Activated CD8-positive, alpha-beta T cell treated with anti-CD3 and anti-CD28 coated beads, Interleukin-2, amount 10 ng/mL, durations not matched to agents 7 days and 5 days (primary cell): Measurements from ENCODE around the gene KRT15. TPM values are rescaled to one million over a fixed set of nuclear protein-coding genes. Genes with fewer than 3 reads are reported as not detected.

Source experiments
- ATAC-seq: fragments of 150-1000 bp; cut with Tn5 transposase; one replicate; pipeline ENCODE4 v1.10.0; 2021; ENCODE audit warnings: moderate library complexity
- CTCF ChIA-PET: fragments of 350-600 bp; sonication (Branson Sonifier 250); formaldehyde crosslinking; loops from one replicate; lab custom pipeline; 2021; ENCODE audit warnings: antibody characterized with exemption; lab: Charles Lee
- POLR2A ChIA-PET: fragments of 350-600 bp; sonication (Branson Sonifier 250); formaldehyde crosslinking; loops from one replicate; lab custom pipeline; 2021; ENCODE audit warnings: antibody characterized with exemption; lab: Charles Lee
- DNase-seq: peaks from one replicate; pipeline ENCODE4 v3.0.0-alpha.2; 2020
- H3K27ac Mint-ChIP-seq: one replicate; pipeline ENCODE4 v1.8.0; 2021; ENCODE audit warnings: mild to moderate bottlenecking, mixed read lengths
- H3K27me3 Mint-ChIP-seq: one replicate; pipeline ENCODE4 v1.8.0; 2021; ENCODE audit warnings: low read depth, mixed read lengths
- H3K36me3 Mint-ChIP-seq: one replicate; pipeline ENCODE4 v1.8.0; 2021; ENCODE audit warnings: low read depth, mixed read lengths
- H3K4me1 Mint-ChIP-seq: one replicate; pipeline ENCODE4 v1.8.0; 2021; ENCODE audit warnings: low read depth, mixed read lengths
- H3K4me3 Mint-ChIP-seq: one replicate; pipeline ENCODE4 v1.8.0; 2021; ENCODE audit warnings: mild to moderate bottlenecking, mixed read lengths
- H3K9me3 Mint-ChIP-seq: one replicate; pipeline ENCODE4 v1.8.0; 2022; ENCODE audit warnings: mixed read lengths; ENCODE audit not compliant: insufficient read depth
- total RNA-seq, 2 experiments: library from RNA; stranded (reverse); gene quantifications; one replicate each; pipeline ENCODE4 v1.2.3, GENCODE V29; 2021

Gene KRT15
- total RNA-seq, 2 experiments from 2014 or later, result not detected

DNA sequence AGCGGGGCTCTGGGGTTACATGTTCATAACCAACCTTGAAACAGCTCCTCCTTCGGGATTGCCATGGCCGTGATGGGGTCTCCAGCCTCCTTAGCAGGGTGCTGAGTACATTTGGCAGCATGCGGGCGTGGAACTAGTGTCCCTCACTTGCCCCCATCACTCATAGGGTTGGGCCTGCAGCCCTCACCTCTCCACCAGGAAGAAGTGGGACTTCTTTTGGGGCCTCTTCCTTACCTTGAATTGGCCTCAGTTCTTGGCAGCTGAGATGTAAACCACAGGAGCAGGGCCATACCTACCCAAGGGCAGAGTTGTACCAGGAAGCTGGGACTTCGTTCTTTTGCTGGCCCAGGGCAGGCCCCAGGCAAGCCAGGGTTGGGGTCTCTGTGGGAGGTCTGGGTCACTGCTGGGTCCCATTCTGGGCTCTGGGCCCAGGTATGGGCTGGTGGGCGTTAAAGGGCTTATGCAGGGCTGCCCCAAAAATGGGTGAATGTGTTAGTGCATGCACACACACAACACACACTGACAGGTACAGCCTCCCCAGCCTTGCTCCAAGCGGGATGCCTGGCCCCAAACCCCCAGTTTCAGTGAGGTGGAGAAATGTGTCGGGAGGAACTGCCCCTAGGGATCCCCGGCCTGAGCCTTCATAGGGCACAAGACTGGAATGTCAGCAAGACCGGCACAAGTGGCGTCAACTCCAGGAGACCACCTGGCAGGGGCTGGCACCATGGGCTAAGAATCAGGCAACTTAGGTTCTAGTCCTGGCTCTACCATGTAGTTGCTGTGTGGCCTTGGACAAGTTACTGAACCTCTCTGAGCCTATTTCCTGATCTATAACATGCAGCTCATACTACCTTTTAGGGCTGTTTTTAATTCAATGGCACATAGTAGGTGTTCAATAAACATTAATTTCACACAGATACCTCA is 3.9 kb upstream of the KRT15 start:
- no peaks in the 10 kb centered on the region for H3K4me1 Mint-ChIP-seq
- DNase-seq (no peak), ATAC-seq (no peak)
- H3K27ac Mint-ChIP-seq, result no peak overlapping the region
- POLR2A ChIA-PET, result no interaction called here
- no peak overlapping the region for H3K4me3 Mint-ChIP-seq
- peaks cover 13% of the 10 kb centered on the region for H3K27me3 Mint-ChIP-seq
- no peaks in the 10 kb centered on the region for H3K36me3 Mint-ChIP-seq
- no peaks in the 10 kb centered on the region for H3K9me3 Mint-ChIP-seq
- CTCF ChIA-PET, result no interaction called here

DNA sequence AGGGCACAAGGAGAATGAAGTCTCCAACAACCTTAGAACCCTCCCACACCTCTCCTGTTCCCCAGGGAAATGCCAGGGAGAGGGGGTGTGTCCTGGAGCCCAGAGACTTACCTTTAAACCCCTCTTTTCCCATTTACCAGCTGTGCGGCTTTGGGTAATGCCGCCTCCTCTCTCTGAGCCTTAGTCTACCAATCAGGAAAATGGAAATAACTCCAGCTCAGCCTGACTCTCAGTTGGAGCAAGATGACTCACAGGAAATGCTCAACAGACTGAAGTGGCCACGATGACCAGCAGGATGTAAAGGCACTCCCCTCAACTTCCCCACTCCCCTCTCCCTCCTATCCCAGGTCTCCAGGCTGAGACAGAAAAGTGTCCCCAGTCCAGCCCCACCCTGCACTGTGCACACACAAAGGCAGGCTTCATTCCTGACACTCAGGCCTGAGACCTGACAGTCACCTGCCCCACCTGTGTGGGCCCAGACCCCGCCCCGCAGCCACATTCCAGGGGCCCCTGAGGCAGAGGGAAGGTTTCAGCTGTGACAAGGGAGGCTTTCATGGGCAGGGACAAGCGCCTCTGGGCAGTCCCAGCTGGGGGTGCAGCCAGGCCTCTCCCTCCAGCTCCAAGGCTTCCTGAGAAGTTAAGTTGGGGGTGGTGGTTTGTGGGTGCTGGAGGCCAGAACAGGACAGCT is 3.0 kb upstream of the KRT15 start:
- Mint-ChIP-seq H3K36me3 (no peaks in the 10 kb centered on the region), H3K27ac (no peak overlapping the region), H3K27me3 (peaks cover 4% of the 10 kb centered on the region), H3K9me3 (no peaks in the 10 kb centered on the region), H3K4me3 (no peak overlapping the region), H3K4me1 (no peaks in the 10 kb centered on the region)
- DNase-seq (no peak), ATAC-seq (no peak)
- CTCF ChIA-PET, result interaction anchor here (1.5 kb wide), 1 partner anchor 28 kb away, joined by 4 read pairs; no protein-coding TSS in a partner anchor
- POLR2A ChIA-PET, result no interaction called here

DNA sequence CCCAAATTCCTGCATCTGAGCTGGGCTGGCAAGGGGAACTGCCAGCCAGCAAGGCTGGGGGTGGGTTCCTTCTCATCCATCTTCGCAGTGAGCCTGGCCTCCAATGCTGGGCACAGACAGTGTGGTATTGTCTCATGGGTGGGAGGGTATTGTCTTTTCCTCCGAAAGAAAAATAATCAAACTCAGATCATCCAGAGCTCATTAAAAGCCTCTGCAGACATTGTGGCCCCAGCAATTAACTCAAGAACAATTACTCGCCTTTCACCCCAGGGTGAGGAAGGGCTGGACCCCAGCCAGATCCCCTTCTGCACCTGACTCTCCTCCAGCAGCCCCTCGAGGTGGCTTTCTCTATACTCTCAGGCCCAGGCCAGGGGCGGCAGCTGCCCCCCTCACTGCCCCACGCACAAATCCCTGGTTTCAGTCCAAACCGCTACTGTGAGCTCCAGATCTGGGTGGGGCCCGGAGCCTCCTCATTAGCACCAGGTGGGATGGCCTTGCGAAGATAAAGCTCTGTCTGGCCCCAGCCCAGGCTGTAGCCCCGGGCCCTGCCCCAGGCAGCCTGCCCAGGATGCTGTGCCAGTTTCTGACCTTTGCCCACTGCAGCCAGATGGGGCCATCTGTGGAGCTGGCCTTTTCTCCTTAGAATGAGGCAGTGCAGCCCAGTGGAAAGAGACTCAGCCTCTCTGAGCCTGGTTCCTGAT is 2.3 kb upstream of the KRT15 start:
- ChIA-PET CTCF (interaction anchor here (1.5 kb wide), 1 partner anchor 28 kb away, joined by 4 read pairs; no protein-coding TSS in a partner anchor), POLR2A (no interaction called here)
- ATAC-seq, result no peak
- H3K27me3 Mint-ChIP-seq, result peaks cover 4% of the 10 kb centered on the region
- H3K36me3 Mint-ChIP-seq, result no peaks in the 10 kb centered on the region
- DNase-seq, result no peak
- no peaks in the 10 kb centered on the region for H3K9me3 Mint-ChIP-seq
- no peak overlapping the region for H3K4me3 Mint-ChIP-seq
- H3K4me1 Mint-ChIP-seq, result no peaks in the 10 kb centered on the region
- no peak overlapping the region for H3K27ac Mint-ChIP-seq

DNA sequence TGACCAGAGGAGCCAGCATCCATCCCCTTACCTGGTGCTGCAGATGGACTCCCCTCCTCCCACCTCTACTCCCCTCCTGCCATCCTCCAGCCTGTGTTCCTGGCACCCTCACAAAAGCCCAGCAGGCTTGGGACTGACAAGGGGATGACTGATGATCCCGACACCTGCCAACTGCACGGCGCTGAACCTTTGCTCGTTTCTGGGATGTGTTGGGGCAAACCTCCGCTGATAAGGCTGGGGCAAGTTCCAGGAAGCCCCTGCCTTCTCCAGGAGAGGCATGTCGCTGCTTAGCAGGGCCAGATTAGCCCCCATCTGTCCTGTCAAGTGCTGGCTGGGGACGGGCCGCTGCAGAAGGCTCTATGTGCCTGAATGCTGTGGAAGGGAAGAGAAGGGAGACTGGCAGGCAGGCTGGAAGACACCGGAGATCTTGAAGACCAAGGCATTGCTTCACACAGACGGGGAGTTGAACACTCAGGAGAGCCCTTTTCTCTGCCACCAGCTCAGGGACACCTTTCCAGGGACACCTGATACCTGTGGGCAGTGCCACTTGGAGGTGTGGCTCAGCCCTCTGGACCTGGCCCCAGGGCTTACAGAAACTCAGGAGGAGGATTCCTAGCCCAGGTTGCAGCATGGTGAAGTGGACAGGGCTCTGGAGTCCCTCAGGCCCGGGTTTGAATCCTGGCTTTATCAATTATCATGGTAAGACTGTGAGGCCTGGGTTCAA is 973 bp upstream of the KRT15 start:
- Mint-ChIP-seq H3K4me3 (no peak overlapping the region), H3K27me3 (no peaks in the 10 kb centered on the region), H3K27ac (no peak overlapping the region), H3K36me3 (no peaks in the 10 kb centered on the region), H3K9me3 (no peaks in the 10 kb centered on the region), H3K4me1 (no peaks in the 10 kb centered on the region)
- no peak for DNase-seq
- ChIA-PET POLR2A (no interaction called here), CTCF (no interaction called here)
- no peak for ATAC-seq

DNA sequence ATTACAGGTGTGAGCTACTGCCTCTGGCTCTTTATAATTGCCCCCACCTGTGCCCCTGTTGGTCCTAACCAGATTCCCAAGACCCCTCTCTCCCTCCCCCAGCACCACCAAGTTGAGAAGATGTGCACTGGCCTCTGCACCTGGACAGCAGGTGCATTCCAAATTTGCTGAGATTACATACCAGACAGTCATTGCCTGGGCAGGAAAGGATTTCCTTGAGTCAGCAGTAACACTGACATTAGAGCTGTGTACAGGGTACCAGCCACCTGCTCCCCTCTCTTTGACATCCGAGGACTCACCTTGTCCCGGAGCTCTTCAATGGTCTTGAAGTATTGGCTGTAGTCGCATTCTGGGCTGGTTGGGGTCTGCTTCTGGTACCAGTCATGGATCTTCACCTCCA is 659 bp downstream of the KRT15 start:
- Mint-ChIP-seq H3K27me3 (no peaks in the 10 kb centered on the region), H3K9me3 (no peaks in the 10 kb centered on the region), H3K27ac (no peak overlapping the region), H3K4me1 (no peaks in the 10 kb centered on the region), H3K4me3 (no peak overlapping the region), H3K36me3 (no peaks in the 10 kb centered on the region)
- ATAC-seq, result no peak
- POLR2A ChIA-PET, result no interaction called here
- CTCF ChIA-PET, result interaction anchor here (1.4 kb wide), 1 partner anchor 31 kb away, joined by 4 read pairs; no protein-coding TSS in a partner anchor
- no peak for DNase-seq

DNA sequence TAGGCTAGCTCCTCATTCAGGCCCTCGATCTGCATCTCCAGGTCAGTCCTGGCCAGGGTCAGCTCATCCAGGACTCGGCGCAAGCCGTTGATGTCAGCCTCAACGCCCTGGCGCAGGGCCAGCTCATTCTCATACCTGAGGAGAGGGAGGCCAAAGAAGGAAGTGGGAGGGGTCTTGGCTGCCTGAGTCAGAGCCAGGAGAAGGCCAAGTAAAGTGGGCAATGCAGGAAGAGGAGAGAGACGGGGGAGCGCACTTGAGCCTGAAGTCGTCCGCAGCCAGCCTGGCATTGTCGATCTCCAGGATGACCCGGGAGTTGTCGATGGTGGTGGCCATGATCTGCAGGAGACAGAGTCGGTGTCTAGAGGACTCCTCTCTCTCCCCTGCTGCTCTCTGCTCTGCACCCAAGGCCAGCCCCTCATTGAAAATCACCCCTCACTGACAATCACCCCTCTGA is 1.8 kb downstream of the KRT15 start:
- ChIA-PET CTCF (interaction anchor here (0.6 kb wide), 1 partner anchor 1644 kb away, joined by 3 read pairs; no protein-coding TSS in a partner anchor), POLR2A (no interaction called here)
- DNase-seq (no peak), ATAC-seq (no peak)
- H3K36me3 Mint-ChIP-seq, result no peaks in the 10 kb centered on the region
- H3K27me3 Mint-ChIP-seq, result no peaks in the 10 kb centered on the region
- no peak overlapping the region for H3K27ac Mint-ChIP-seq
- no peaks in the 10 kb centered on the region for H3K9me3 Mint-ChIP-seq
- no peak overlapping the region for H3K4me3 Mint-ChIP-seq
- H3K4me1 Mint-ChIP-seq, result no peaks in the 10 kb centered on the region

DNA sequence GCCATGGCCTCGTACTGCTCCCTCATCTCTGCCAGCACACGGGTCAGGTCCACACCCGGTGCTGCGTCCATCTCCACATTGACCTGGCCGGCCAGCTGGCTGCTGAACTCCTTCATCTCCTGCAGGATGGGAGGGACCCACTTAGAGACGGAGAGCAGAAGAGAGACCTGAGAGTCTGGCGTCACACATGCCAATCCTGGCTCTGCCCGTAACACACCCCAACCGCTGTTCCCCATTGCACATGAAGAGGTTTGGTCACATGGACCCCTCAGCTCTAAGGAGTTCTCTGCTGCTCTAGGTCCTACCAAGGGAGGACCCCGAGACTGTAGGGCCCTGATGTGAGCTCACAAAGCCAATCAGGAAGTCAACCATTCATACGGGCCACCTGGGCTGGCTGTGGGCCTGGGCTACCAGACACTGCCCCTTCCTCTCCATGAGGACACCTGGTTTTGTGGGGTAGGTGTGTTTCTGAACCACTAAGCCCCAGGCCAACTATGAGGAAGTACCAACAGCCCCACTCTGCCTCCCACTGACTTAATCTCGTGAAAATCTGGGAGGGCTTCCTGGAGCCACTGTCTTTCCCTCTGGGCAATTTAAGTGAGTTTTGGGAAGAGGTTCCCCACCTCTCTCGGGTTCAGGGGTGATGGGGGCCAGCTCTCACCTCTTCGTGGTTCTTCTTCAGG is 2.4 kb downstream of the KRT15 start:
- H3K36me3 Mint-ChIP-seq, result no peaks in the 10 kb centered on the region
- H3K27me3 Mint-ChIP-seq, result no peaks in the 10 kb centered on the region
- no peaks in the 10 kb centered on the region for H3K4me1 Mint-ChIP-seq
- no peaks in the 10 kb centered on the region for H3K9me3 Mint-ChIP-seq
- no peak overlapping the region for H3K4me3 Mint-ChIP-seq
- ChIA-PET CTCF (interaction anchor here (0.6 to 3.0 kb wide), 2 partner anchors 32 to 1643 kb away, joined by 3 to 9 read pairs; no protein-coding TSS in a partner anchor), POLR2A (no interaction called here)
- no peak for ATAC-seq
- no peak overlapping the region for H3K27ac Mint-ChIP-seq
- no peak for DNase-seq

DNA sequence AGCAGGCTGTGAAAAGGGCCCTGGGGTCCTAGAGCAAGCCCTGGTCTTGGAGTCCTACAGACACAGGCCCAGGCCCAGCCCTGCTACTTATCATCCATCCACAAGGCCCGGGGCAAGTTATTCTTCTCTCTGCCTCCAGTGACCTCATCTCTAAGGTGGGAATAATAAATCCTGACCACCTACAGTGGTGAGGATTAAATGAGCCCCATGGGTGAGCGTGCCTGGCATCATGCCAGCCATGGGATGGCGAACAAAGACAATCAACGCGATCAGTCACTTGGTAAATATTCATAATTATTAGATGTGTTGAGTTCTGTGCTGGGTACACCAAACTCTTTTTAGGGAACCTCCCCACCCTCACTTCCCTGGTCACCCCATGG is 5.5 kb downstream of the KRT15 start:
- ATAC-seq, result no peak
- ChIA-PET CTCF (interaction anchor here (3.0 kb wide), 1 partner anchor 36 kb away, joined by 9 read pairs; no protein-coding TSS in a partner anchor), POLR2A (no interaction called here)

DNA sequence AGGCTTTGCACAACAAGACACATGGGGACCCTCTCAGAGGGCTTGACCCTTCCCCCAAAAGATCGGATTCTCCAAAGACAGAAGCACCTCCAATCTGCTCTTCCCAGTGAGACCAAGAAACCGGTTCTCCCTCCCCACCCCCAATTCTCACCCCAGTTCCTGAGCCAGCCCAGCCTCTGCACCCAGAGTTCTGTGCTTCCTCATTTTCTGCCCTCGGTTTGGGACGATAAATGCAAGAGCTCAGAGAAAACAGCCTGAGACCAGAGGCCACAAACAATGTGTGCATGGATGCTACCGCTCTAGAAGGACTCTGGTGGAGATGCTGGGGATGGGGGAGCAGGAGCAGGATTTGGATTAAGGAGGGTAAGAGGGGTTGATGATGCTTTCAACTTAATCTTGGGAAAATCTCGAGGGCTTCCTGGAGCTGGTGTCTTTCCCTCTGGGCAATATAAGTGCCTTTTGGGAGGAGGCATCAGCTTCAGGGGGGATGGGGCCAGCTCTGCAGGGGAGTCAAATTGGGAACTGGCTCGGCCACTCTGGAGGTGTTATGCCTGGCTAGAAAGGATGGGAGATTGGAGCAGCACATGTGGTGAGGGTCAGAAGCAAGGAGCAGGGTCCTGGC is 6.0 kb downstream of the KRT15 start:
- Mint-ChIP-seq H3K36me3 (no peaks in the 10 kb centered on the region), H3K4me1 (no peaks in the 10 kb centered on the region), H3K27ac (no peak overlapping the region), H3K9me3 (no peaks in the 10 kb centered on the region), H3K27me3 (no peaks in the 10 kb centered on the region), H3K4me3 (no peak overlapping the region)
- ChIA-PET CTCF (interaction anchor here (1.4 kb wide), 1 partner anchor 36 kb away, joined by 7 read pairs; no protein-coding TSS in a partner anchor), POLR2A (no interaction called here)
- DNase-seq (no peak), ATAC-seq (no peak)

More for the DNA sequence above, 5.5 kb downstream of the KRT15 start:
- H3K27ac Mint-ChIP-seq, result no peak overlapping the region
- H3K36me3 Mint-ChIP-seq, result no peaks in the 10 kb centered on the region
- no peaks in the 10 kb centered on the region for H3K4me1 Mint-ChIP-seq
- DNase-seq, result no peak
- no peaks in the 10 kb centered on the region for H3K9me3 Mint-ChIP-seq
- H3K27me3 Mint-ChIP-seq, result no peaks in the 10 kb centered on the region
- H3K4me3 Mint-ChIP-seq, result no peak overlapping the region

DNA sequence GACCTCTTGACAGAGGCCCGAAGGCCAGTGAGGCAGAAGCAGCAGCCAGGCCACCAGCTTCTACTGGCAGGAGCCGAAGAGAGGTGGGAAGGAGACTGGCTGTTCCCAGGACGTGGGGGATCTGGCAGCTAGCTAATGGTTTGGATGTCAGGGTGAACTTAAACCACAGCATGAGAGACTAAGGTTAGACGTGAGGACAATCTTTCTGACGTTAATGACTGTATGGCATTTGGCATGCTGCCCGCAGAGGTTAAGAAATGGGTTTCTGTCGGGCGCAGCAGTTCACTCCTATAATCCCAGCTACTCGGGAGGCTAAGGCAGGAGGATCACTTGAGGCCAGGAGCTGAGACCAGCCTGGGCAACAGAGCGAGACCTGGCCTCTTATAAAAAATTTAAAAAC is 7.0 kb downstream of the KRT15 start:
- H3K36me3 Mint-ChIP-seq, result no peaks in the 10 kb centered on the region
- ATAC-seq (no peak), DNase-seq (no peak)
- ChIA-PET CTCF (interaction anchor here (0.6 to 1.4 kb wide), 2 partner anchors 37 to 151 kb away, joined by 3 to 7 read pairs; no protein-coding TSS in a partner anchor), POLR2A (no interaction called here)
- H3K9me3 Mint-ChIP-seq, result no peaks in the 10 kb centered on the region
- no peaks in the 10 kb centered on the region for H3K4me1 Mint-ChIP-seq
- H3K27me3 Mint-ChIP-seq, result no peaks in the 10 kb centered on the region
- no peak overlapping the region for H3K27ac Mint-ChIP-seq
- no peak overlapping the region for H3K4me3 Mint-ChIP-seq
